ENCODE measurements around the gene MBNL2. TPM values are rescaled to one million over a fixed set of nuclear protein-coding genes. Genes with fewer than 3 reads are reported as not detected.

Gene MBNL2
- total and polyA plus RNA-seq, 2 of the 4 experiments (the other 2 are of a cell fraction), result 26.9 to 103 TPM

DNA sequence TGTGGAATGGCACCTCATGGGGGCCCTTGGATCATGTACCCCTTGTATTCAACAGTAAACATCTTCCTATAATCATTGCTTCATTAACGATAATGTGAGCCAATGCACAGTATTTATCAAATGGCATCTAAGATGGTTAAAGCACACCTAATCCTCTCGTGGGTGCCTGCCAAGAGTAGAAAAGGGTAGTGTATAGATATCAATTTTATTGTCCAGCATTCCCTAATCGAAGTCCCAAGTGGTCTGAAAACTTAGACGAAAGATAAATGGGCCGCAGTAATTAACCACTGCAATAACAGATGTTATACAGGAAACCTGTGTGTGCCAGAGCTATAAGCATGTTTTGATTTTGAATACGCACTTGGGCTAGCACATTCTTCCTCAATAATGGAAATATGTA lies 667 bp upstream of the MBNL2 start:
- H2AFZ ChIP-seq (replicated peaks; ENCODE audit: low read length, poor library complexity), result no peak overlapping the region
- H2AK9ac ChIP-seq (replicated peaks; ENCODE audit: low read depth, low read length, poor library complexity), result no peak overlapping the region
- no peak overlapping the region for H3K4ac ChIP-seq (ENCODE audit: low read depth, low read length)
- no peaks in the 10 kb centered on the region for H3K36me3 ChIP-seq (ENCODE audit: control insufficient read depth, insufficient read depth, low read length)
- in situ Hi-C loops (cut with MboI; ENCODE audit: low sequenced_read_pairs) (no loop called here), dilution Hi-C loops (cut with HindIII; ENCODE audit: low sequenced_read_pairs, unreplicated experiment) (no loop called here), intact Hi-C loops (cut with micrococcal nuclease) (loop anchor here (5.0 kb wide), 1 partner anchor 204 kb away; no protein-coding TSS in a partner anchor)
- POLR2A ChIA-PET (ENCODE audit: unreplicated experiment), result interaction anchor here (0.6 to 1.7 kb wide), 5 partner anchors 11 to 765 kb away, joined by 3 to 5 read pairs (median 4); no protein-coding TSS in a partner anchor
- peaks cover 7% of the 10 kb centered on the region for H3K4me1 ChIP-seq (ENCODE audit: control insufficient read depth, insufficient read depth, low read length)
- no peak overlapping the region for H3K14ac ChIP-seq (replicated peaks; ENCODE audit: low read depth, low read length)
- no peak overlapping the region for H2BK20ac ChIP-seq (ENCODE audit: low read depth, low read length)
- no peak overlapping the region for H2BK15ac ChIP-seq (ENCODE audit: low read depth, low read length)
- H3K79me1 ChIP-seq (ENCODE audit: low read depth in 1 of 2, low read length in 2 of 2), result peaks cover 0 to 13% of the 10 kb centered on the region in 2 experiments; a peak in 1 of 4 replicates
- DNase-seq, result no peak
- no peak overlapping the region for H3K18ac ChIP-seq (ENCODE audit: low read depth, low read length)
- H4K5ac ChIP-seq (ENCODE audit: low read depth, low read length), result no peak overlapping the region
- H2BK120ac ChIP-seq (ENCODE audit: low read depth, low read length), result no peak overlapping the region
- H3K4me2 ChIP-seq (ENCODE audit: low read depth, low read length), result peak overlapping the region; percentile 91; the same call in 1 of the 2 replicates
- H3K4me3 ChIP-seq (ENCODE audit: insufficient read depth, low read depth, low read length), result no peak overlapping the region
- H4K20me1 ChIP-seq (ENCODE audit: insufficient read depth, low read length), result peaks cover 15% of the 10 kb centered on the region; the same call in 1 of the 2 replicates
- no peak for TF ChIP-seq MAZ (IDR thresholded peaks at IDR 0.05; ENCODE audit: borderline replicate concordance, low read depth, low read length)
- TF ChIP-seq, protein P1, sequence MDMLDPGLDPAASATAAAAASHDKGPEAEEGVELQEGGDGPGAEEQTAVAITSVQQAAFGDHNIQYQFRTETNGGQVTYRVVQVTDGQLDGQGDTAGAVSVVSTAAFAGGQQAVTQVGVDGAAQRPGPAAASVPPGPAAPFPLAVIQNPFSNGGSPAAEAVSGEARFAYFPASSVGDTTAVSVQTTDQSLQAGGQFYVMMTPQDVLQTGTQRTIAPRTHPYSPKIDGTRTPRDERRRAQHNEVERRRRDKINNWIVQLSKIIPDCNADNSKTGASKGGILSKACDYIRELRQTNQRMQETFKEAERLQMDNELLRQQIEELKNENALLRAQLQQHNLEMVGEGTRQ (IDR thresholded peaks at IDR 0.05; ENCODE audit: low read depth, low read length), result no peak
- no peak for TF ChIP-seq RFX5 (IDR thresholded peaks at IDR 0.05; ENCODE audit: low read depth, low read length)
- TF ChIP-seq, protein P2, sequence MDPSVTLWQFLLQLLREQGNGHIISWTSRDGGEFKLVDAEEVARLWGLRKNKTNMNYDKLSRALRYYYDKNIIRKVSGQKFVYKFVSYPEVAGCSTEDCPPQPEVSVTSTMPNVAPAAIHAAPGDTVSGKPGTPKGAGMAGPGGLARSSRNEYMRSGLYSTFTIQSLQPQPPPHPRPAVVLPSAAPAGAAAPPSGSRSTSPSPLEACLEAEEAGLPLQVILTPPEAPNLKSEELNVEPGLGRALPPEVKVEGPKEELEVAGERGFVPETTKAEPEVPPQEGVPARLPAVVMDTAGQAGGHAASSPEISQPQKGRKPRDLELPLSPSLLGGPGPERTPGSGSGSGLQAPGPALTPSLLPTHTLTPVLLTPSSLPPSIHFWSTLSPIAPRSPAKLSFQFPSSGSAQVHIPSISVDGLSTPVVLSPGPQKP (IDR thresholded peaks at IDR 0.05; ENCODE audit: borderline replicate concordance, low read depth, low read length), result no peak
- TF ChIP-seq, protein P3, sequence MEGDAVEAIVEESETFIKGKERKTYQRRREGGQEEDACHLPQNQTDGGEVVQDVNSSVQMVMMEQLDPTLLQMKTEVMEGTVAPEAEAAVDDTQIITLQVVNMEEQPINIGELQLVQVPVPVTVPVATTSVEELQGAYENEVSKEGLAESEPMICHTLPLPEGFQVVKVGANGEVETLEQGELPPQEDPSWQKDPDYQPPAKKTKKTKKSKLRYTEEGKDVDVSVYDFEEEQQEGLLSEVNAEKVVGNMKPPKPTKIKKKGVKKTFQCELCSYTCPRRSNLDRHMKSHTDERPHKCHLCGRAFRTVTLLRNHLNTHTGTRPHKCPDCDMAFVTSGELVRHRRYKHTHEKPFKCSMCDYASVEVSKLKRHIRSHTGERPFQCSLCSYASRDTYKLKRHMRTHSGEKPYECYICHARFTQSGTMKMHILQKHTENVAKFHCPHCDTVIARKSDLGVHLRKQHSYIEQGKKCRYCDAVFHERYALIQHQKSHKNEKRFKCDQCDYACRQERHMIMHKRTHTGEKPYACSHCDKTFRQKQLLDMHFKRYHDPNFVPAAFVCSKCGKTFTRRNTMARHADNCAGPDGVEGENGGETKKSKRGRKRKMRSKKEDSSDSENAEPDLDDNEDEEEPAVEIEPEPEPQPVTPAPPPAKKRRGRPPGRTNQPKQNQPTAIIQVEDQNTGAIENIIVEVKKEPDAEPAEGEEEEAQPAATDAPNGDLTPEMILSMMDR (conservative IDR thresholded peaks at IDR 0.05; ENCODE audit: low read depth, low read length), result no peak
- no peak for TF ChIP-seq FOS (IDR thresholded peaks at IDR 0.05; ENCODE audit: low read depth, low read length)
- no peak for TF ChIP-seq MXI1 (IDR thresholded peaks at IDR 0.05; ENCODE audit: borderline replicate concordance, low read depth, low read length)
- no peak for TF ChIP-seq CHD1 (IDR thresholded peaks at IDR 0.05; ENCODE audit: low read depth, low read length)
- no peak for TF ChIP-seq SMC3 (IDR thresholded peaks at IDR 0.05; ENCODE audit: low read depth, low read length)
- TF ChIP-seq RAD21 (IDR thresholded peaks at IDR 0.05; ENCODE audit: low read length), result no peak
- no peak for TF ChIP-seq MAFK (IDR thresholded peaks at IDR 0.05; ENCODE audit: low read depth, low read length)
- TF ChIP-seq CEBPB (IDR thresholded peaks at IDR 0.05; ENCODE audit: low read depth, low read length), result no peak
- no peak for TF ChIP-seq POLR2A (IDR thresholded peaks at IDR 0.05; ENCODE audit: low read depth, low read length)
- no peak for TF ChIP-seq RCOR1 (IDR thresholded peaks at IDR 0.05; ENCODE audit: insufficient replicate concordance, low read length)
- no peak for TF ChIP-seq NFE2L2 (IDR thresholded peaks at IDR 0.05; ENCODE audit: low read depth, low read length)
- no peak for TF ChIP-seq BHLHE40 (IDR thresholded peaks at IDR 0.05; ENCODE audit: low read depth, low read length)
- whole genome bisulfite sequencing, 2 experiments (ENCODE audit: extremely low coverage in 2 of 2, insufficient read length in 1 of 2), result no CpG with 5 or more reads among the region's 6 CpGs
- ATAC-seq (ENCODE audit: low read depth), result no peak
- H3K9me3 ChIP-seq (ENCODE audit: control insufficient read depth, insufficient read depth, low read length), result no peaks in the 10 kb centered on the region
- no peaks in the 10 kb centered on the region for H3K27me3 ChIP-seq (ENCODE audit: control insufficient read depth, insufficient read depth, low read length)
- no peak overlapping the region for H3K27ac ChIP-seq (ENCODE audit: insufficient read depth, low read length)
- no peak overlapping the region for H4K91ac ChIP-seq (ENCODE audit: insufficient read depth, low read depth, low read length)
- CTCF ChIA-PET, result interaction anchor here (0.9 to 3.0 kb wide), 6 partner anchors 8 to 127 kb away, joined by 3 to 21 read pairs (median 10); no protein-coding TSS in a partner anchor
- no peak overlapping the region for H4K8ac ChIP-seq (ENCODE audit: low read depth in 2 of 2, low read length in 2 of 2)
- peaks cover 7% of the 10 kb centered on the region; the same call in 1 of the 2 replicates for H3K9me1 ChIP-seq (ENCODE audit: insufficient read depth, low read length)
- H3K56ac ChIP-seq (ENCODE audit: extremely low read depth, insufficient read depth, low read length), result no peak overlapping the region
- no peak overlapping the region for H2AK5ac ChIP-seq (ENCODE audit: low read depth, low read length)
- H2BK5ac ChIP-seq (ENCODE audit: low read depth, low read length, poor library complexity, severe bottlenecking), result no peak overlapping the region
- no TSS peak for BruUV-seq (replicated peaks)
- H3K9ac ChIP-seq (ENCODE audit: low read depth, low read length), result no peak overlapping the region; the same call in 1 of the 2 replicates
- H3K23ac ChIP-seq (ENCODE audit: low read depth, low read length), result no peak overlapping the region

Data from IMR-90 (cell line).